Prostate gland (tissue), 2 donors: Measurements from ENCODE around the gene CRTAC1.

Source experiments
- POLR2AphosphoS5 ChIP-seq: sonication (generic); formaldehyde crosslinking; IDR thresholded peaks from one replicate; pipeline ENCODE4 v1.6.1; 2017; ENCODE audit warnings: antibody characterized with exemption
- TF ChIP-seq, protein P1 (sequence below), 4 experiments: fragments of 200-600 bp in 2 of 4; fragments of 450-650 bp in 2 of 4; sonication (generic) in 2 of 4; IDR thresholded peaks; 1 replicate in 3 of 4; 2 replicates in 1 of 4; pipeline ENCODE4 v1.5.1; 2016 to 2019; ENCODE audit warnings: antibody characterized with exemption in 4 of 4, mild to moderate bottlenecking in 2 of 4, moderate library complexity in 2 of 4

DNA sequence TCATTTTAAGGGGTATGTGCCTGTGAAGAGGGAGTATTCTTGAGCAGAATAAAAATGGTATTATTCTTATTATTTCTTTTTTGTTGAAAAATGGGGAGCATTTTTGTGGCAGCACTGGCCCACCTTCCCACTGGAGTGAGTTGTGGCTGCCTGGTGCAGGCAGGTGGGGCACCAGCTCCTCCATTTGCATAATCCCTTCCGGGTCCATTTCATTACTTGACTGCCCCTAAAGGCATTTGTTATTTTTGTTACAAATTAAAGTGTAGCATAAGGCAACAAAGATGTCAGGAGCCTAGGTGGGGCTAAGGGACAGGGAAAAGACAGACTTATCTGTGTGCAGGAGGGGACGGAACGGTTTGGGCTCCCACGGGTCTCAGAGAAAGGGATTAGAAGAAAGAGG lies 154.0 kb downstream of the CRTAC1 start:
- TF ChIP-seq, protein P1, sequence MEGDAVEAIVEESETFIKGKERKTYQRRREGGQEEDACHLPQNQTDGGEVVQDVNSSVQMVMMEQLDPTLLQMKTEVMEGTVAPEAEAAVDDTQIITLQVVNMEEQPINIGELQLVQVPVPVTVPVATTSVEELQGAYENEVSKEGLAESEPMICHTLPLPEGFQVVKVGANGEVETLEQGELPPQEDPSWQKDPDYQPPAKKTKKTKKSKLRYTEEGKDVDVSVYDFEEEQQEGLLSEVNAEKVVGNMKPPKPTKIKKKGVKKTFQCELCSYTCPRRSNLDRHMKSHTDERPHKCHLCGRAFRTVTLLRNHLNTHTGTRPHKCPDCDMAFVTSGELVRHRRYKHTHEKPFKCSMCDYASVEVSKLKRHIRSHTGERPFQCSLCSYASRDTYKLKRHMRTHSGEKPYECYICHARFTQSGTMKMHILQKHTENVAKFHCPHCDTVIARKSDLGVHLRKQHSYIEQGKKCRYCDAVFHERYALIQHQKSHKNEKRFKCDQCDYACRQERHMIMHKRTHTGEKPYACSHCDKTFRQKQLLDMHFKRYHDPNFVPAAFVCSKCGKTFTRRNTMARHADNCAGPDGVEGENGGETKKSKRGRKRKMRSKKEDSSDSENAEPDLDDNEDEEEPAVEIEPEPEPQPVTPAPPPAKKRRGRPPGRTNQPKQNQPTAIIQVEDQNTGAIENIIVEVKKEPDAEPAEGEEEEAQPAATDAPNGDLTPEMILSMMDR (IDR thresholded peaks at IDR 0.05), result no peak
- TF ChIP-seq POLR2AphosphoS5, result no peak
